ENCODE measurements around the gene HOXB7.

The HOXB7 gene

GRCh38 chr17:48610282-48611211 lies at the start of gene HOXB7:
TSS of gene HOXB7 (minus strand) at chr17:48611017. CDS start at chr17:48610918, 99 bp downstream.
- DNase-seq, result peak; percentile 34

- no peak for DNase-seq
Measured at GRCh38 chr17:48655913-48656312, 45.1 kb upstream of the HOXB7 start.

DNA sequence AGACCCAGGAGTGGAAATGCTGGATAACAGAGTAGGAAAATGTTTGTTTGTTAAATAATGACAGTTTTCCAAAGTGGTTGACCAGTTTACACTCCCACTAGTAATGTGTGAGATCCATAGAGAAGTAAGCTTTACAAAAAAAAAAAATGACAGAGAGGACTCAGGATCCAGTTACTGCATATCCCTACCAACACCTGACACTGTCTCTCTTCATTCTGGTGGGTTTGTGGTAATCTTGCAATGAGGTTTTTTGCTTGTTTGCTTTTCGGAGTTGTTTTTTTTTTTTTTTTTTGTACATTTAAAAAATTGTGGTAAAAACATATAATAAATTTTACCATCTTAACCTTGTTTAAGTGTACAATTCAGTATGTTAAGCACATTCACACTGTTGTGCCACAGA lies 38.9 kb upstream of the HOXB7 start:
- no peak for DNase-seq

GRCh38 chr17:48647963-48648245 lies 37.1 kb upstream of the HOXB7 start:
- DNase-seq, result no peak

GRCh38 chr17:48647103-48647962 lies 36.5 kb upstream of the HOXB7 start:
- no peak for DNase-seq

- no peak for DNase-seq
Measured at GRCh38 chr17:48646183-48647102, 35.6 kb upstream of the HOXB7 start.

GRCh38 chr17:48645639-48646182 lies 34.9 kb upstream of the HOXB7 start:
- DNase-seq, result no peak

- DNase-seq, result no peak
Measured at GRCh38 chr17:48644910-48645557, 34.2 kb upstream of the HOXB7 start.

DNA sequence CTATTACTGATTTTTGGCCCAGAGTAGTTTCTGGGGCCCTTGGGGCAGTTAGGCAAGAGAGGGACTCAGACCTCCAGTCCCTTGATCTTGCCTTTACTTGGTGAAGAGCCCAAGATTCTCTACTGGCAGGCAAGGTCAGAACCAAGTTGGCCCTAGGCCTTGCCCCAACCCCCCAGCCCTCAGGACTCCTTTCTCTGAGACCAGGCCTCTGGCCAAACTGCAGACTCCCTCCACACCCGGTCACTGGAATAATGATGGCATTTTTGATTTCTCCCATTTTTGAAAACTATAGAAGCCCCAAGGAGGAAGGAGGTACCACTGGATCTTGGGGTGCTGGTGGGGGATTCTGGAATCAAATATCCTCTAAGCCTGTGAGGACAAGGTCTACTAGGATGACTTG lies 33.3 kb upstream of the HOXB7 start:
- DNase-seq, result no peak

GRCh38 chr17:48643697-48644012 lies 32.8 kb upstream of the HOXB7 start:
- DNase-seq, result no peak

DNA sequence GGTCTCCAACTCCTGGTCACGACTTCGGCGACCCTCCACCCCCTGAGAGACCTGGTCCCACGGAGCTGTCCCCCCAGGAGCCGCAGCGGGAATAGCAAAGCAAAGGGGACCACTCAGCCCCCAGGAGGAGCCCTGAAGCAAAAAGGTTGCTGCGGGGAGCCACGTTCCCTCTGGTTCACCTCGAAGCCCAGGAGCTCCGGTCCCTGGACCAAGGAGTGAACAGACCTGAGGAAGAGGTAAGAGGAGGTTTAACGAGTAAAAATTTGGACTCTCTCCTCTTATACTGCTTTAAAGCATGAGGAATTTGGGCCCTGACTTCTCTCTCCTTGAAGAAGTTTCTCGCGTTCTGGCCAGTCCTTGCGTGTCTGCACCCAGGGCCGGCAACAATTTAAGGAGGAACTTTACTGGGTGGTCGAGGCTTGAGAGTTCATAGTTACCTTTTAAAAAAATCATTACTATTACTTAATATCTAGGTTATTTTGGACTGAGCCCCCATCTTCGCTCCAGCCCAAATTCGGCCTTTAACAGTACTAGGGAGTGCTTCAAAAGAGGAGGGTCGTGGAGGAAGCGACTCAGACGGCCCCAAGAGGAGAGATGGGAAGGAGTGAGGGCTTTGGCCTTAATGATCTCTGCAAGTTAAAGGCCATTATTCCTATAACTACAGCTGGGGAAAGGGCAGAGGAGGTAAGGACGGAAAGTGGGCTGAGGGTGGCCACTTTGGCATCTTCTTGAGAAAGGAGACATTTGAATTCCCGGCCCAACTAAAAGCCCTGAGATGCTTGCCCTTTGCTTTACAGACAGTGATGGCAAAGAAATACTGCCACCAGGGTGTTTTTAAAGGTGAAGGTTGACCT lies 32.3 kb upstream of the HOXB7 start:
- no peak for DNase-seq

DNA sequence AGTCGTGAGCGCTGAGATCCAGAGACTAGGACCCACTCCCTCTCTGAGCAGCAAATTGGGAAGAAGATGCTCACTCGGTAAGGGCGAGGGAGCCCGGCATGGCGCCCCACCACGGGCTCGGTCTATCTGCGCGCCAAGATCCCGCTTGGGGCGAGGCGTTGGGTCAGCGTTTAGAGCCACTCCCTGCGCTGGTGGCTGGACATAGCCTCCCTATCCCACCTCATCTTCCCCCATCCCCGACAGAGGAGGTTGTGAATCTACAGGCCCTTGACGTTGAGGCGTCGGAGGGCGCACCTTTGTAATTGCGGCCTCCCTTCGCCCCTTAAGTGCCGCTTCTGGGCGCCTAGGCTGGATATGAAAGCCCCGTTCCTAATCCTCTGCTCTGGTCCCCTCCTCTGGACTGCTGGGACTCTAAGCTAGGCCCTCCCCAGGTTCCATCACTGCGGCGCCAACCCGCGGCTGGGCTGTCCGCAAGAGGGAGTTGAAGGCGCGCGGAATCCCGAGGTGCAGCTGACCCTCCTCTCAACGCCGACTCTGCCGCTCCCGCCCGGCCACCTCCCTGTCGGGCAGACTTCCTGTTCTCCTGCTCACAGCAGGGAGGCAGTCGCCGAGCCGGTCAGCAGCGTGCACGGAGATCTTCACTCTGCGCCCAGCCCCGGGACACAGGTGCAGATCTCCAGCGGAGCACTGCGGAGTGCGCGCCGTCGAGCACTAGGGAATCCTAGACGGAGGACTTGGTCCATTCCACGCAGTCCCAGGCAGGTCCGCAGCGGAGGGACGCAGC lies 31.4 kb upstream of the HOXB7 start:
- DNase-seq, result no peak

DNA sequence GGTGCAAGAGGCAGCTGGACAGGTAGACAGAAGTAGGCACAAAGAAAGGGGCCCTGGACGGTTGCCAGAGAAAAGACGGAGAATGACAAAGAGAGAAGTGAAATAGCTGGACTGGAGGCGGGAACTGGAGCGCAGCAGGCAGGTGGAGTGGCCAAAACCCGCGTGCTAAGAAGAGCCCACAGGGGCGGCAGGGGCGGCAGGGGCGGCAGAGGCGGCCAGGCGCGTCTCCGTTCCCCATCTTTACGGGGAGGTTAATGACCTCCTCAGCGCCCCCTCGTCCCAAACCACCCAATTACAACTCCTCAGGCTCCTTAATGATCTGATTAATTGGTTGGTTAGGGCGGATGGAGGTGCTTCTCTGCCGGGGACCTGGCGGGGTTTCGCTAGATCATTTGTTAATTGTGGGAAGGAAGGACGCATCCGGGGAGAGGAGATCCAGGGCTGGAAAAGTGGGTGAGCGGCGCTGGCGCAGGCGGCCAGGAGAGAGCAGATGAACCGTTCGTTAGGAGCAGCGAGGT lies 30.8 kb upstream of the HOXB7 start:
- no peak for DNase-seq

DNA sequence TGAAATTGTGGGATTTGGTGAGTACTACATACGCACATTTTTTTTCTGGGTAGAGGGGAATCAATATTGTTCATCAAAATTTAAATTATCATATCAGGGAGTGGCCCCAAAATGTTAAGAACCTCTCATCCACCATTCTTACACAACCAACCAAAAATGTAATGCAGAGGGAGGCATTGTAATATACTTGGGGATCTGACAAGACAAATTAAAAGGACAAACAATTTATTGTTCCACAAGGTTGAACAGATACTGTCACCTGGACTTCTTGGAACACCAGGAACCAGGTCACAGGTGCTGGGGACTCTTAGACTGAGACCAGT lies 30.0 kb upstream of the HOXB7 start:
- no peak for DNase-seq

GRCh38 chr17:48639982-48640857 lies 29.4 kb upstream of the HOXB7 start:
- no peak for DNase-seq

DNA sequence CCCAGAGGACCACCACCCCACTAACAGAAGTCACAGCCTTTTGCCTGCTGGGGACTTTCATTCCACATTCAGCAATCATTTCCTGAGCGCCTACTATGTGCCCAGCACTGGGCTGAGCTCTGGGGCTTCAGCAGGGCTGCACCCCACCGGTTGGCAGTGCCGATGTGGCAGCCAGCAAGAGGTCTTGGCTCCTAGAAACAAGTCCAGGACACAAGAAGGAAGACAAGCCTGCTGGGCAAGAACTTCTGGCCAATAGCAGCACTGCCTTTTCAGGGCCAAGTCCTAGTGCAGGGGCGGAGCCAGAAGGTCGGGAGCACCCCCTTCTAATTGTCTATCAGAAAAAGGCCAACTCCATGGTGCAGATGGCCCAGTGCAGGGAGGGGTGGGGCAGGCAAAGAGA lies 28.3 kb upstream of the HOXB7 start:
- DNase-seq, result no peak

DNA sequence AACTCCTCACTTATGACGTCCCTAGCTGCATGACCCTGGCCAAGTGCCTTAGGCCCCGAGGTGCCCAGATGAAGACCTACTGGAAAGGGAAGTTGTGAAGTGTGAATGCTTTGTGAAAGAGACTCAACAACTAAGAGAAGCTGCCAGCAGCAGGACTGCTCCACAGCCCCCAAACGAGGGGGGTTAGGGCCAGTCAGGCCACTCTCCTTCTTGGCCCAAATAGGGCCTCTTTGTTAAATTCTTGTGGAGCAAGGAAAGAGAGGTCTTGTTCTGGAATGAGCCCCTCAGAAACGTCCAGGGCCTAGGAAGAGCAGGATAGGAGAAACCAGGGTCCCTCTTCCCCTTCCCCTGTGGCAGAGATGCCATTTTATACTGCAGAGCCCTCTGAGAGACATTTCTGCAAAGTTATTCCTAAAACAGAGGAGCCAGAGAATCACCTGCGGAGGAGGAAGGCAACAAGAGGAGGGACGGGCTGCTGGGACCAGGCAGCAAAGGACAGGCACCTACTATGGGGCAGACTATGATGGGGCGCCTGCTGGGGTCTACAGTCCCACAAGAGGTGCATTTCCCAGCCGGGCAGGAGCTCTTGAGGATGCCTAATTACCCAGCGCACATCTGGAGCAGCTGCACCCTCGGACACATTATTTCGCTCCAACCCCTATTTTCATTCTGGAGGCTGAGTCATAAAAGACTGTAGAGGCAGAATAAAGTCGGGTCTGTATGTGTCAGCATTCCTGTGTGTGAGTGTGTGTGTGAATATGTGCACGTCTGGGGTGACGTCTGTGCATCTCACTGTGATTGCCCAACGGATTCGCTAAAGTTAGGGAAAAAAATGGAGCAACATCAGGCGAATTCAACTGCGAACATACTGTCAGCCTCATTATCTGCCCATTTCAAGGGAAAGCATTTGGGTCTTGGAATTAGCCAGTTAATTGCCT lies 26.8 kb upstream of the HOXB7 start:
- DNase-seq, result no peak

Data from NCI-H2029 treated with DMSO at 0.1 percent for 48 hours (cell line).